ENCODE data around the gene TALDO1.

The TALDO1 gene

GRCh38 chr11:747158-748006 is at the start of gene TALDO1:
Gene TALDO1 (plus strand): TSS chr11:747464. CDS start chr11:747482, 18 bp downstream.
- H3K4me1 Mint-ChIP-seq (ENCODE audit: low read depth), result peaks cover 20% of the 10 kb centered on the region
- no peaks in the 10 kb centered on the region for H3K27me3 Mint-ChIP-seq
- peak within 1 kb of the TSS; percentile 89 for H3K4me3 Mint-ChIP-seq
- H3K9me3 Mint-ChIP-seq, result no peaks in the 10 kb centered on the region
- peaks cover 4% of the 10 kb centered on the region for H3K36me3 Mint-ChIP-seq (ENCODE audit: low read depth)
- peak within 1 kb of the TSS; percentile 91 for H3K27ac Mint-ChIP-seq

- no peaks in the 10 kb centered on the region for H3K27me3 Mint-ChIP-seq
- H3K27ac Mint-ChIP-seq, result peak overlapping the region; percentile 43
- H3K9me3 Mint-ChIP-seq, result no peaks in the 10 kb centered on the region
- H3K36me3 Mint-ChIP-seq (ENCODE audit: low read depth), result peaks cover 4% of the 10 kb centered on the region
- no peak overlapping the region for H3K4me3 Mint-ChIP-seq
- peaks cover 34% of the 10 kb centered on the region for H3K4me1 Mint-ChIP-seq (ENCODE audit: low read depth)
Measured at GRCh38 chr11:697811-698311, 49.4 kb upstream of the TALDO1 start.

DNA sequence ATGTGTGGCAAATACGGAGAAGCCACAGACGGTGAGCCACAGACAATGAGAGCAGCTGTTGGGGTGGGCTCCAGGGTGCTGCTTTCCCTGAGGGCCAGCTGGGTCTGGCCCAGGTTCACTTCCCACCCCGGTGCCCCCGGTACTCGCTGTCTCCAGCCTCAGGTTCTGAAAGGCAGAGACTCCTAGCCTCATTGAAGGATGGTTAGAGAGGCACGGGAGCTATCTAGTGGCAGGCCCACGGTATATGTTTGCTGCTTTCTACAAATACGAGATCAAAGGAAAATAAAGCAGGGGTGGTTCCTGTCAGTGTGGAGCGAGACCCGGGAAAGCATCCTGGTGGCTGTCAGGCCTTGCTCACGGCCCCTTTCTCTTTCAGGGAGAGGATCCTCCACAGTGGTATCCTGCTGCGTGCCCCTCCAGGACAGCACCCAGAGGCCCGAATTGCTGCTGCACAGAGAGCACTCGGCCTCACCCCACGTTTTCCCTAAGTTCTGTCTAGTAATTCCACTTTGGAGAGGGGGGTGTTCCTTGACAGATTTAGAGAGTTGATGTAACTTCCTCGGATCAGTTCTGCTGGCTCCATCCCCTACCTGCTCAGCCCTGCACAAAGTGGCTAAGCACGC is 48.7 kb upstream of the TALDO1 start:
- Mint-ChIP-seq H3K36me3 (ENCODE audit: low read depth) (no peaks in the 10 kb centered on the region), H3K4me1 (ENCODE audit: low read depth) (peaks cover 27% of the 10 kb centered on the region), H3K4me3 (no peak overlapping the region), H3K27me3 (no peaks in the 10 kb centered on the region), H3K27ac (peak overlapping the region; percentile 43), H3K9me3 (no peaks in the 10 kb centered on the region)

DNA sequence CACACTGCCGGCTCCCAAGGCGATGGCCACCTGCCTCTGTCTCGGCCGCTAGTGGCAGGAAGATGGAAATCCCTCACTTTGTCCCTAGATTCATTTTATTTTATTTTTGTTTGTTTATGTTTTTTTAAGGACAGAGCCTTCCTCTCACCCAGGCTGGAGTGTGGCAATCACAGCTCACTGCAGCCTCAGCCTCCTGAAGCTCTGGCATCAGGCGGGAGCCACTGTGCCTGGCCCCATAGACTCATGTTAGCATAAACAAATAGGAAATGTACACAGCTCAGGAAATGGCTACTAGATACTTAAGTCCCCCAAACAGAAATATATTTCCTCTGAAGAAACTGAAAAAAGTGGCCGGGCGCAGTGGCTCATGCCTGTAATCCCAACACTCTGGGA is 48.2 kb upstream of the TALDO1 start:
- H3K27ac Mint-ChIP-seq, result no peak overlapping the region
- no peak overlapping the region for H3K4me3 Mint-ChIP-seq
- H3K9me3 Mint-ChIP-seq, result no peaks in the 10 kb centered on the region
- peaks cover 26% of the 10 kb centered on the region for H3K4me1 Mint-ChIP-seq (ENCODE audit: low read depth)
- H3K27me3 Mint-ChIP-seq, result no peaks in the 10 kb centered on the region
- no peaks in the 10 kb centered on the region for H3K36me3 Mint-ChIP-seq (ENCODE audit: low read depth)

GRCh38 chr11:699753-700152 is 47.5 kb upstream of the TALDO1 start:
- H3K4me1 Mint-ChIP-seq (ENCODE audit: low read depth), result peaks cover 26% of the 10 kb centered on the region
- no peaks in the 10 kb centered on the region for H3K36me3 Mint-ChIP-seq (ENCODE audit: low read depth)
- H3K9me3 Mint-ChIP-seq, result no peaks in the 10 kb centered on the region
- peak overlapping the region; percentile 45 for H3K27ac Mint-ChIP-seq
- H3K4me3 Mint-ChIP-seq, result no peak overlapping the region
- H3K27me3 Mint-ChIP-seq, result no peaks in the 10 kb centered on the region

- Mint-ChIP-seq H3K27me3 (no peaks in the 10 kb centered on the region), H3K4me3 (no peak overlapping the region), H3K27ac (no peak overlapping the region), H3K4me1 (ENCODE audit: low read depth) (peaks cover 17% of the 10 kb centered on the region), H3K36me3 (ENCODE audit: low read depth) (no peaks in the 10 kb centered on the region), H3K9me3 (no peaks in the 10 kb centered on the region)
Measured at GRCh38 chr11:701741-702461, 45.4 kb upstream of the TALDO1 start.

- no peaks in the 10 kb centered on the region for H3K36me3 Mint-ChIP-seq (ENCODE audit: low read depth)
- H3K4me3 Mint-ChIP-seq, result no peak overlapping the region
- no peaks in the 10 kb centered on the region for H3K9me3 Mint-ChIP-seq
- peaks cover 9% of the 10 kb centered on the region for H3K4me1 Mint-ChIP-seq (ENCODE audit: low read depth)
- no peak overlapping the region for H3K27ac Mint-ChIP-seq
- peaks cover 3% of the 10 kb centered on the region for H3K27me3 Mint-ChIP-seq
Measured at GRCh38 chr11:702462-703461, 44.5 kb upstream of the TALDO1 start.

DNA sequence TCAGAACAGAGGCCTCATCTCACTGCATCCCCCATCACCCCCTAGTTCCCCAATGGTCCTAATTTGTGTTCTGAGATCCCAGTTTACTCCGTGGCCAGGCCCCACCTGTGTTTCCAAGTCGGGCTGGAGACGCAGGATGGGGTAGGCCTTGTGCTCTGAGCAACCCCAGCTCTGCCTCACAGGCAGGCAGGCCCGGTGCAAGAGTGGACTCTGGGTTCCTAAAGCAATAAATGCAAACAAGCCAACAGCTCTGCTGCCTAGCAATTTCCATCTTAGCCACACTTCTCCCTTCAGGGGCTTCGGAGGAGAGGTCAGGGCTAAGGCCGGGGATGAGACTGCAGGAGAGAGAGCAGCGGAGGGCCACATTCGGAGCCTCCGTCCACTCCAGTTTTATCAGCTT is 43.8 kb upstream of the TALDO1 start:
- Mint-ChIP-seq H3K36me3 (ENCODE audit: low read depth) (no peaks in the 10 kb centered on the region), H3K27ac (no peak overlapping the region), H3K27me3 (peaks cover 3% of the 10 kb centered on the region), H3K4me3 (no peak overlapping the region), H3K4me1 (ENCODE audit: low read depth) (peaks cover 3% of the 10 kb centered on the region), H3K9me3 (no peaks in the 10 kb centered on the region)

GRCh38 chr11:704228-704674 is 43.0 kb upstream of the TALDO1 start:
- no peak overlapping the region for H3K4me3 Mint-ChIP-seq
- H3K9me3 Mint-ChIP-seq, result no peaks in the 10 kb centered on the region
- H3K27ac Mint-ChIP-seq, result no peak overlapping the region
- H3K27me3 Mint-ChIP-seq, result peaks cover 3% of the 10 kb centered on the region
- peaks cover 3% of the 10 kb centered on the region for H3K4me1 Mint-ChIP-seq (ENCODE audit: low read depth)
- no peaks in the 10 kb centered on the region for H3K36me3 Mint-ChIP-seq (ENCODE audit: low read depth)

GRCh38 chr11:704781-705645 is 42.3 kb upstream of the TALDO1 start:
- Mint-ChIP-seq H3K4me1 (ENCODE audit: low read depth) (peaks cover 3% of the 10 kb centered on the region), H3K4me3 (no peak overlapping the region), H3K27me3 (peaks cover 3% of the 10 kb centered on the region), H3K36me3 (ENCODE audit: low read depth) (no peaks in the 10 kb centered on the region), H3K9me3 (no peaks in the 10 kb centered on the region), H3K27ac (no peak overlapping the region)

GRCh38 chr11:705646-706438 is 41.4 kb upstream of the TALDO1 start, which contains the start of gene EPS8L2:
Gene EPS8L2 (plus strand): TSS chr11:706231. CDS start chr11:709408, 3,177 bp downstream.
- Mint-ChIP-seq H3K27ac (no peak within 1 kb of the TSS), H3K9me3 (no peaks in the 10 kb centered on the region), H3K4me1 (ENCODE audit: low read depth) (peaks cover 3% of the 10 kb centered on the region), H3K27me3 (peaks cover 9% of the 10 kb centered on the region), H3K4me3 (no peak within 1 kb of the TSS), H3K36me3 (ENCODE audit: low read depth) (no peaks in the 10 kb centered on the region)

- Mint-ChIP-seq H3K4me3 (no peak overlapping the region), H3K4me1 (ENCODE audit: low read depth) (peaks cover 3% of the 10 kb centered on the region), H3K9me3 (no peaks in the 10 kb centered on the region), H3K27ac (no peak overlapping the region), H3K36me3 (ENCODE audit: low read depth) (no peaks in the 10 kb centered on the region), H3K27me3 (peaks cover 14% of the 10 kb centered on the region)
Measured at GRCh38 chr11:706439-706956, 40.8 kb upstream of the TALDO1 start.
